ENCODE results near the gene ABHD16B. TPM values are rescaled to one million over a fixed set of nuclear protein-coding genes. Genes with fewer than 3 reads are reported as not detected.

Gene ABHD16B
- total and polyA plus RNA-seq, 2 of the 13 experiments (the other 11 are each of a cell fraction or from before 2014, with no cell fraction given): not detected

DNA sequence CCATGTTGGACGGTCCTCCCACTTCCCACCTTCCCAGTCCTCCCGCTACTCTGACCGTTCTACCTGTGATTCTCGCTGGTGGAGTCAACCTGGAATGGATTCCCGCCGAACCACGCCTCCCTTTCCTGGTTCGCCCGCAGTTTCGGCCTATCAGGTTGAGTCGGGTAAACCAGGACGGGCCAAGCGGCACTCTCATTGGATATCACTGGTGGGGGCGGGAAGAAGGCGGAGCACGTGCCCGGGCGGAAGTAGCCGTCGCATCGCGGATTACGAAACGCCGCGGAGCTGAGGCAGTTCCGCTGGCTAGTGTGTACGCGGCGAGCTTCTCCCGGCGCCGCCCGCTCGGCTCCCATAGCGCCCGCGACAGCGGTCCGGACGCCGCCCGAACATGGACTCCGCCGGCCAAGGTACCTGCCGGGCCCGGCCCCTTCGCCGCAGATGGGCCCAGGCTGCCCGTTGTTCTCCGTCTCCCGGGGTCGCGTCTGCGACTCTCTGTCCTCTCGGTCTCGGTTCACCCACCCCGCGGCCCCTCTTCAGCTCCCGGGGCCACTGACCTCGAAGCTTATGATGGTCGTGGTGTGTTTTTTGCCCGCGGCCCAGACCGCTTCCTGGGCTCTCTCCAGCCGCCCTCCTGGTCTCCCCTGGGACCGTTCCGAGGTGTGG lies 3.8 kb downstream of the ABHD16B start, which contains the start of gene TPD52L2 (continued):
- TF ChIP-seq MAZ (IDR thresholded peaks at IDR 0.05; ENCODE audit: borderline replicate concordance, low read depth, low read length) (no peak; the same call in 1 of the 2 replicates), MAZ (CRISPR knock-in tag; IDR thresholded peaks at IDR 0.05; ENCODE audit: low read depth) (peak; percentile 92), MTA1 (CRISPR knock-in tag; IDR thresholded peaks at IDR 0.05; ENCODE audit: borderline replicate concordance) (peak; percentile 75; the same call in 1 of the 2 replicates), FOSL2 (CRISPR knock-in tag; IDR thresholded peaks at IDR 0.05) (peak; percentile 76), ZNF569 (CRISPR knock-in tag; IDR thresholded peaks at IDR 0.05; ENCODE audit: borderline replicate concordance) (no peak; the same call in 1 of the 2 replicates), ZNF432 (CRISPR knock-in tag; IDR thresholded peaks at IDR 0.05; ENCODE audit: borderline replicate concordance) (peak; percentile 30; the same call in 1 of the 2 replicates), HNRNPK (IDR thresholded peaks at IDR 0.05; ENCODE audit: low read depth, low read length, poor library complexity, severe bottlenecking) (peak; percentile 80), POLR2AphosphoS2 (IDR thresholded peaks at IDR 0.05; ENCODE audit: low read depth, low read length) (no peak), MEIS1 (CRISPR knock-in tag; IDR thresholded peaks at IDR 0.05; ENCODE audit: borderline replicate concordance) (peak; percentile 75; the same call in 1 of the 2 replicates), ZNF24 (IDR thresholded peaks at IDR 0.05) (no peak), NFE2 (CRISPR knock-in tag; IDR thresholded peaks at IDR 0.05) (no peak), ZMAT3 (CRISPR knock-in tag; conservative IDR thresholded peaks at IDR 0.05) (peak; percentile 99)
- TF ChIP-seq, protein P1, sequence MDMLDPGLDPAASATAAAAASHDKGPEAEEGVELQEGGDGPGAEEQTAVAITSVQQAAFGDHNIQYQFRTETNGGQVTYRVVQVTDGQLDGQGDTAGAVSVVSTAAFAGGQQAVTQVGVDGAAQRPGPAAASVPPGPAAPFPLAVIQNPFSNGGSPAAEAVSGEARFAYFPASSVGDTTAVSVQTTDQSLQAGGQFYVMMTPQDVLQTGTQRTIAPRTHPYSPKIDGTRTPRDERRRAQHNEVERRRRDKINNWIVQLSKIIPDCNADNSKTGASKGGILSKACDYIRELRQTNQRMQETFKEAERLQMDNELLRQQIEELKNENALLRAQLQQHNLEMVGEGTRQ (IDR thresholded peaks at IDR 0.05; ENCODE audit: low read depth, low read length): peak; percentile 96
- TF ChIP-seq, protein P1 (CRISPR knock-in tag; IDR thresholded peaks at IDR 0.05; ENCODE audit: borderline replicate concordance): peak; percentile 98
- TF ChIP-seq, protein P2, sequence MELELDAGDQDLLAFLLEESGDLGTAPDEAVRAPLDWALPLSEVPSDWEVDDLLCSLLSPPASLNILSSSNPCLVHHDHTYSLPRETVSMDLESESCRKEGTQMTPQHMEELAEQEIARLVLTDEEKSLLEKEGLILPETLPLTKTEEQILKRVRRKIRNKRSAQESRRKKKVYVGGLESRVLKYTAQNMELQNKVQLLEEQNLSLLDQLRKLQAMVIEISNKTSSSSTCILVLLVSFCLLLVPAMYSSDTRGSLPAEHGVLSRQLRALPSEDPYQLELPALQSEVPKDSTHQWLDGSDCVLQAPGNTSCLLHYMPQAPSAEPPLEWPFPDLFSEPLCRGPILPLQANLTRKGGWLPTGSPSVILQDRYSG (CRISPR knock-in tag; IDR thresholded peaks at IDR 0.05): peak; percentile 92; the same call in 1 of the 2 replicates
- TF ChIP-seq, protein P3, sequence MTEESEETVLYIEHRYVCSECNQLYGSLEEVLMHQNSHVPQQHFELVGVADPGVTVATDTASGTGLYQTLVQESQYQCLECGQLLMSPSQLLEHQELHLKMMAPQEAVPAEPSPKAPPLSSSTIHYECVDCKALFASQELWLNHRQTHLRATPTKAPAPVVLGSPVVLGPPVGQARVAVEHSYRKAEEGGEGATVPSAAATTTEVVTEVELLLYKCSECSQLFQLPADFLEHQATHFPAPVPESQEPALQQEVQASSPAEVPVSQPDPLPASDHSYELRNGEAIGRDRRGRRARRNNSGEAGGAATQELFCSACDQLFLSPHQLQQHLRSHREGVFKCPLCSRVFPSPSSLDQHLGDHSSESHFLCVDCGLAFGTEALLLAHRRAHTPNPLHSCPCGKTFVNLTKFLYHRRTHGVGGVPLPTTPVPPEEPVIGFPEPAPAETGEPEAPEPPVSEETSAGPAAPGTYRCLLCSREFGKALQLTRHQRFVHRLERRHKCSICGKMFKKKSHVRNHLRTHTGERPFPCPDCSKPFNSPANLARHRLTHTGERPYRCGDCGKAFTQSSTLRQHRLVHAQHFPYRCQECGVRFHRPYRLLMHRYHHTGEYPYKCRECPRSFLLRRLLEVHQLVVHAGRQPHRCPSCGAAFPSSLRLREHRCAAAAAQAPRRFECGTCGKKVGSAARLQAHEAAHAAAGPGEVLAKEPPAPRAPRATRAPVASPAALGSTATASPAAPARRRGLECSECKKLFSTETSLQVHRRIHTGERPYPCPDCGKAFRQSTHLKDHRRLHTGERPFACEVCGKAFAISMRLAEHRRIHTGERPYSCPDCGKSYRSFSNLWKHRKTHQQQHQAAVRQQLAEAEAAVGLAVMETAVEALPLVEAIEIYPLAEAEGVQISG (CRISPR knock-in tag; IDR thresholded peaks at IDR 0.05): peak; percentile 99
- TF ChIP-seq, protein P4, sequence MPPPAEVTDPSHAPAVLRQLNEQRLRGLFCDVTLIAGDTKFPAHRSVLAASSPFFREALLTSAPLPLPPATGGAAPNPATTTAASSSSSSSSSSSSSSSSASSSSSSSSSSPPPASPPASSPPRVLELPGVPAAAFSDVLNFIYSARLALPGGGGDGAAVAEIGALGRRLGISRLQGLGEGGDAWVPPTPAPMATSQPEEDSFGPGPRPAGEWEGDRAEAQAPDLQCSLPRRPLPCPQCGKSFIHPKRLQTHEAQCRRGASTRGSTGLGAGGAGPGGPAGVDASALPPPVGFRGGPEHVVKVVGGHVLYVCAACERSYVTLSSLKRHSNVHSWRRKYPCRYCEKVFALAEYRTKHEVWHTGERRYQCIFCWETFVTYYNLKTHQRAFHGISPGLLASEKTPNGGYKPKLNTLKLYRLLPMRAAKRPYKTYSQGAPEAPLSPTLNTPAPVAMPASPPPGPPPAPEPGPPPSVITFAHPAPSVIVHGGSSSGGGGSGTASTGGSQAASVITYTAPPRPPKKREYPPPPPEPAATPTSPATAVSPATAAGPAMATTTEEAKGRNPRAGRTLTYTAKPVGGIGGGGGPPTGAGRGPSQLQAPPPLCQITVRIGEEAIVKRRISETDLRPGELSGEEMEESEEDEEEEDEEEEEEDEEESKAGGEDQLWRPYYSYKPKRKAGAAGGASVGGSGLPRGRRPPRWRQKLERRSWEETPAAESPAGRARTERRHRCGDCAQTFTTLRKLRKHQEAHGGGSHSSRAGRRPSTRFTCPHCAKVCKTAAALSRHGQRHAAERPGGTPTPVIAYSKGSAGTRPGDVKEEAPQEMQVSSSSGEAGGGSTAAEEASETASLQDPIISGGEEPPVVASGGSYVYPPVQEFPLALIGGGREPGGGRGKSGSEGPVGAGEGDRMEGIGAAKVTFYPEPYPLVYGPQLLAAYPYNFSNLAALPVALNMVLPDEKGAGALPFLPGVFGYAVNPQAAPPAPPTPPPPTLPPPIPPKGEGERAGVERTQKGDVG (CRISPR knock-in tag; IDR thresholded peaks at IDR 0.05; ENCODE audit: borderline replicate concordance): peak; percentile 95
- TF ChIP-seq, protein P5, sequence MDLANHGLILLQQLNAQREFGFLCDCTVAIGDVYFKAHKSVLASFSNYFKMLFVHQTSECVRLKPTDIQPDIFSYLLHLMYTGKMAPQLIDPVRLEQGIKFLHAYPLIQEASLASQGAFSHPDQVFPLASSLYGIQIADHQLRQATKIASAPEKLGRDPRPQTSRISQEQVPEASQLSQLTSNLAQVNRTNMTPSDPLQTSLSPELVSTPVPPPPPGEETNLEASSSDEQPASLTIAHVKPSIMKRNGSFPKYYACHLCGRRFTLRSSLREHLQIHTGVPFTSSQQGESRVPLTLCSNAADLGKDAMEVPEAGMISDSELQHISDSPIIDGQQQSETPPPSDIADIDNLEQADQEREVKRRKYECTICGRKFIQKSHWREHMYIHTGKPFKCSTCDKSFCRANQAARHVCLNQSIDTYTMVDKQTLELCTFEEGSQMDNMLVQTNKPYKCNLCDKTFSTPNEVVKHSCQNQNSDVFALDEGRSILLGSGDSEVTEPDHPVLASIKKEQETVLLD (CRISPR knock-in tag; IDR thresholded peaks at IDR 0.05; ENCODE audit: low read depth): peak; percentile 93

All from HepG2 (cell line).